HepG2 (cell line): ENCODE measurements around the gene GALNT16. TPM values are rescaled to one million over a fixed set of nuclear protein-coding genes. Genes with fewer than 3 reads are reported as not detected.

Experiments used
- ATAC-seq: fragments of 200-7000 bp; cut with Tn5 transposase; 3 replicates; pipeline ENCODE4 v1.9.1; 2020; ENCODE audit warnings: mild to moderate bottlenecking, moderate library complexity
- BruUV-seq: library from RNA; stranded (reverse); fragments of 400-500 nt; replicated peaks from 2 replicates; lab custom pipeline; 2021; lab: Mats Ljungman, UMichigan
- CTCF ChIA-PET: fragments of 300-600 bp; formaldehyde crosslinking; extraction: SDS; loops from one replicate; lab custom pipeline; 2021; ENCODE audit warnings: low total read pairs, inconsistent platforms, low intra/inter-chr PET ratio; lab: Yijun Ruan, JAX
- POLR2A ChIA-PET: fragments of 350-600 bp; sonication (Branson Sonifier 250); formaldehyde crosslinking; loops from one replicate; lab custom pipeline; 2020; ENCODE audit warnings: antibody characterized with exemption, inconsistent platforms; lab: Yijun Ruan, JAX
- DNase-seq: peaks from one replicate; pipeline ENCODE4 v3.0.0-alpha.2; 2015; ENCODE audit warnings: low spot score
- FAIRE-seq: peaks from 3 replicates; lab custom pipeline; 2011; peaks lifted over from hg19 to GRCh38; lab: Jason Lieb, UNC
- H2AFZ ChIP-seq: one replicate; pipeline ENCODE4 v1.6.1; 2011; ENCODE audit warnings: low read length, inconsistent platforms
- H3K27ac ChIP-seq: fragments of 300-600 bp; 3 replicates; pipeline ENCODE4 v1.8.0; 2011; ENCODE audit warnings: mixed run types, mild to moderate bottlenecking, mixed read lengths, low read length, inconsistent platforms; ENCODE audit not compliant: insufficient read depth; ENCODE audit errors: extremely low read length
- H3K27me3 ChIP-seq, 2 experiments: fragments of 200-600 bp in 1 of 2; 2 replicates in 1 of 2; 3 replicates in 1 of 2; pipeline versions ENCODE4 v1.6.0 to v1.8.0; 2011; ENCODE audit warnings: low read length in 2 of 2, mild to moderate bottlenecking in 2 of 2, moderate library complexity in 2 of 2, inconsistent platforms in 1 of 2; ENCODE audit not compliant: insufficient read depth in 2 of 2, control insufficient read depth in 1 of 2
- H3K36me3 ChIP-seq, 2 experiments: fragments of 200-600 bp in 1 of 2; replicated peaks in 1 of 2; 2 replicates in 1 of 2; 3 replicates in 1 of 2; pipeline versions ENCODE4 v1.5.1 to v1.8.0; 2011; ENCODE audit warnings: low read length in 2 of 2, inconsistent platforms in 1 of 2; ENCODE audit not compliant: insufficient read depth in 2 of 2, control insufficient read depth in 1 of 2
- H3K4me1 ChIP-seq: 2 replicates; pipeline ENCODE4 v1.5.1; 2012; ENCODE audit warnings: low read length, inconsistent platforms; ENCODE audit not compliant: insufficient read depth
- H3K4me2 ChIP-seq: 2 replicates; pipeline ENCODE4 v1.6.0; 2011; ENCODE audit warnings: low read depth, low read length, inconsistent platforms
- H3K4me3 ChIP-seq, 3 experiments: fragments of 200-600 bp in 1 of 3; sonication (generic), shearing (Covaris generic) in 1 of 3; replicated peaks in 1 of 3; 2 replicates each; pipeline ENCODE4 v1.5.1; 2011 to 2016; ENCODE audit warnings: low read length in 3 of 3, inconsistent platforms in 2 of 3, low read depth in 2 of 3, mild to moderate bottlenecking in 2 of 3, control low read depth in 1 of 3, mixed read lengths in 1 of 3; ENCODE audit not compliant: insufficient read depth in 1 of 3
- H3K79me2 ChIP-seq: one replicate; pipeline ENCODE4 v1.6.1; 2011; ENCODE audit warnings: low read length, inconsistent platforms; ENCODE audit not compliant: insufficient read depth
- H3K9ac ChIP-seq: 2 replicates; pipeline ENCODE4 v1.6.0; 2011; ENCODE audit warnings: mild to moderate bottlenecking, low read depth, low read length, inconsistent platforms; ENCODE audit not compliant: insufficient read depth
- H3K9me3 ChIP-seq: 2 replicates; pipeline ENCODE4 v1.5.1; 2012; ENCODE audit warnings: mild to moderate bottlenecking, low read length
- H4K20me1 ChIP-seq: 2 replicates; pipeline ENCODE4 v1.6.0; 2011; ENCODE audit warnings: inconsistent platforms, mild to moderate bottlenecking, low read length, moderate library complexity; ENCODE audit not compliant: insufficient read depth
- ELF1 ChIP-seq: sonication (generic); formaldehyde crosslinking; IDR thresholded peaks from 2 replicates; pipeline ENCODE4 v1.4.0; 2020; ENCODE audit warnings: missing genetic modification reagents
- HNRNPH1 ChIP-seq: fragments of 200-400 bp; formaldehyde crosslinking; optimal IDR thresholded peaks from 2 replicates; pipeline ENCODE3; 2017; ENCODE audit warnings: mild to moderate bottlenecking, low read depth, low read length
- HNRNPK ChIP-seq: fragments of 200-400 bp; formaldehyde crosslinking; IDR thresholded peaks from 2 replicates; pipeline ENCODE4 v1.6.1; 2018; ENCODE audit warnings: low read length, low read depth, moderate library complexity, mild to moderate bottlenecking; ENCODE audit not compliant: poor library complexity, severe bottlenecking
- KDM5B ChIP-seq: sonication (generic); formaldehyde crosslinking; IDR thresholded peaks from 2 replicates; pipeline ENCODE4 v1.4.0; 2020; ENCODE audit warnings: missing genetic modification reagents, mild to moderate bottlenecking, borderline replicate concordance
- MZF1 ChIP-seq: sonication (generic); formaldehyde crosslinking; IDR thresholded peaks from 2 replicates; pipeline ENCODE4 v1.8.1; 2023; ENCODE audit warnings: mild to moderate bottlenecking, missing genetic modification reagents, borderline replicate concordance
- PHF5A ChIP-seq: IDR thresholded peaks from one replicate; pipeline ENCODE4 v1.6.1; 2018; ENCODE audit warnings: low read depth, missing genetic modification reagents; ENCODE audit not compliant: unreplicated experiment
- STAG1 ChIP-seq: sonication (generic); formaldehyde crosslinking; IDR thresholded peaks from 2 replicates; pipeline ENCODE4 v1.4.0; 2020; ENCODE audit warnings: missing genetic modification reagents
- TCF7 ChIP-seq: sonication (generic); IDR thresholded peaks from 2 replicates; pipeline ENCODE4 v1.6.1; 2016; ENCODE audit warnings: antibody characterized with exemption, low read depth
- TSC22D2 ChIP-seq: sonication (generic); formaldehyde crosslinking; IDR thresholded peaks from 2 replicates; pipeline ENCODE4 v1.5.1; 2020; ENCODE audit warnings: missing genetic modification reagents, mild to moderate bottlenecking, borderline replicate concordance
- ZBTB1 ChIP-seq: sonication (generic); formaldehyde crosslinking; IDR thresholded peaks from 2 replicates; pipeline ENCODE4 v1.4.0; 2020; ENCODE audit warnings: missing genetic modification reagents, borderline replicate concordance
- ZNF12 ChIP-seq: sonication (generic); formaldehyde crosslinking; IDR thresholded peaks from 2 replicates; pipeline ENCODE4 v1.5.0; 2020; ENCODE audit warnings: missing genetic modification reagents
- ZNF253 ChIP-seq: sonication (generic); formaldehyde crosslinking; IDR thresholded peaks from 2 replicates; pipeline ENCODE4 v1.8.0; 2022; ENCODE audit warnings: mild to moderate bottlenecking, missing genetic modification reagents, borderline replicate concordance
- ZNF30 ChIP-seq: sonication (generic); formaldehyde crosslinking; IDR thresholded peaks from 2 replicates; pipeline ENCODE4 v1.5.0; 2020; ENCODE audit warnings: mild to moderate bottlenecking, missing genetic modification reagents
- ZNF354B ChIP-seq: sonication (generic); formaldehyde crosslinking; IDR thresholded peaks from 2 replicates; pipeline ENCODE4 v1.8.0; 2022; ENCODE audit warnings: mild to moderate bottlenecking, missing genetic modification reagents
- ZNF512B ChIP-seq: sonication (generic); formaldehyde crosslinking; IDR thresholded peaks from 2 replicates; pipeline ENCODE4 v1.5.1; 2020; ENCODE audit warnings: missing genetic modification reagents, mild to moderate bottlenecking, borderline replicate concordance
- ZNF879 ChIP-seq: sonication (generic); formaldehyde crosslinking; IDR thresholded peaks from 2 replicates; pipeline ENCODE4 v1.8.1; 2023; ENCODE audit warnings: missing genetic modification reagents
- WGBS: methylation state at CpG from one replicate; pipeline ENCODE4 v1.1.6; 2017; ENCODE audit warnings: low lambda C conversion rate; 5-methylcytosine and 5-hydroxymethylcytosine counted together
- in situ Hi-C: cut with HindIII; loops from 2 replicates; pipeline ENCODE4 v1.10.0; 2017; ENCODE audit warnings: low pct_unique_long_range_greater_than_20kb; ENCODE audit not compliant: extremely low pct_ligation_motif_present
- intact Hi-C: fragments of 100-400 bp; cut with micrococcal nuclease; formaldehyde crosslinking; loops from one replicate; pipeline ENCODE4 v1.10.0; 2022; ENCODE audit not compliant: unreplicated experiment
- polyA plus RNA-seq, 8 experiments: library from polyadenylated mRNA; depleted of rRNA in 3 of 8; stranded (reverse) in 7 of 8; unstranded in 1 of 8; fragments of >200 nt; fragmentation: Illumina TruSeq in 4 of 8; extraction: Trizol in 4 of 8; gene quantifications; 2 replicates each; pipeline versions ENCODE4 v1.2.1 to v1.2.3, GENCODE V29; 2011 to 2016; ENCODE audit warnings: low read depth in 4 of 8, missing spikeins in 1 of 8, mixed read lengths in 1 of 8; ENCODE audit not compliant: insufficient read depth in 1 of 8
- total RNA-seq, 5 experiments: library from RNA; depleted of rRNA; stranded (reverse); fragments of >200 nt; fragmentation: Illumina TruSeq; extraction: Trizol; gene quantifications; 2 replicates each; pipeline ENCODE4 v1.2.3, GENCODE V29; 2016; ENCODE audit warnings: low read depth in 1 of 5

The GALNT16 gene
- total and polyA plus RNA-seq, 2 of the 13 experiments (the other 11 are each of a cell fraction or from before 2014, with no cell fraction given): 0.54 to 0.82 TPM

- TF ChIP-seq ELF1 (no peak), ZNF879 (CRISPR knock-in tag) (no peak), ZNF354B (no peak), ZNF253 (CRISPR knock-in tag) (no peak), ZNF12 (CRISPR knock-in tag) (no peak), HNRNPK (no peak), ZNF30 (no peak), ZNF512B (CRISPR knock-in tag) (no peak), MZF1 (CRISPR knock-in tag) (no peak), PHF5A (CRISPR knock-in tag) (no peak), HNRNPH1 (no peak), TSC22D2 (no peak), STAG1 (no peak), KDM5B (no peak), ZBTB1 (no peak), TCF7 (no peak)
- intact Hi-C loops: no loop called here
- ChIA-PET CTCF (no interaction called here), POLR2A (no interaction called here)
- no TSS peak for BruUV-seq
- no peak overlapping the region for H2AFZ ChIP-seq
- in situ Hi-C loops: no loop called here
- H3K9ac ChIP-seq: no peak overlapping the region
- H3K27me3 ChIP-seq: no peaks in the 10 kb centered on the region
- no peaks in the 10 kb centered on the region for H3K79me2 ChIP-seq
- DNase-seq: no peak
- H4K20me1 ChIP-seq: no peaks in the 10 kb centered on the region
- H3K4me2 ChIP-seq: no peak overlapping the region
- H3K36me3 ChIP-seq: no peaks in the 10 kb centered on the region; a peak in 1 of 5 replicates
- no peak for FAIRE-seq
- H3K4me1 ChIP-seq: 0 out of 2 replicates have a peak, but pooled peaks cover 9% of the 10 kb centered on the region
- 86% methylated on average over 5 of the region's 5 CpGs for WGBS
- H3K27ac ChIP-seq: no peak overlapping the region
- ATAC-seq: no peak
- no peak overlapping the region for H3K4me3 ChIP-seq
- no peaks in the 10 kb centered on the region for H3K9me3 ChIP-seq
Measured at GRCh38 chr14:69370061-69370460, 110.1 kb downstream of the GALNT16 start.
